Fibroblast of peridontal ligament (primary cell): ENCODE data around the gene CYP3A5.
"Not testable (repeated sequence)": the region's sequence is repeated elsewhere in the genome, so short reads cannot be mapped to it uniquely, and the experiment has no call there.

Source experiments
- DNase-seq: peaks from one replicate; pipeline ENCODE4 v3.0.0-alpha.2; 2010; ENCODE audit errors: extremely low read depth

The CYP3A5 gene

GRCh38 chr7:99685871-99686608 lies 6.2 kb upstream of the CYP3A5 start:
- DNase-seq: not testable (repeated sequence)

GRCh38 chr7:99685129-99685758 lies 5.4 kb upstream of the CYP3A5 start:
- no peak for DNase-seq

GRCh38 chr7:99679032-99679399 lies 780 bp downstream of the CYP3A5 start:
- DNase-seq: no peak

GRCh38 chr7:99677648-99678045 lies 2.1 kb downstream of the CYP3A5 start:
- DNase-seq: no peak

- DNase-seq: no peak
These were observed 2.7 kb downstream of the CYP3A5 start for GRCh38 chr7:99677013-99677647.

GRCh38 chr7:99674995-99675742 lies 4.6 kb downstream of the CYP3A5 start:
- no peak for DNase-seq

- no peak for DNase-seq
These were observed 7.2 kb downstream of the CYP3A5 start for GRCh38 chr7:99672573-99672972.

GRCh38 chr7:99669782-99670181 lies 10.0 kb downstream of the CYP3A5 start:
- DNase-seq: no peak

GRCh38 chr7:99668541-99668940 lies 11.3 kb downstream of the CYP3A5 start:
- DNase-seq: no peak

- DNase-seq: no peak
These were observed 12.6 kb downstream of the CYP3A5 start for GRCh38 chr7:99667179-99667578.

GRCh38 chr7:99666013-99666395 lies 13.8 kb downstream of the CYP3A5 start:
- no peak for DNase-seq

- DNase-seq: no peak
These were observed 14.3 kb downstream of the CYP3A5 start for GRCh38 chr7:99665312-99666012.

GRCh38 chr7:99657879-99658278 lies 21.9 kb downstream of the CYP3A5 start:
- not testable (repeated sequence) for DNase-seq

GRCh38 chr7:99654626-99655025 lies 25.2 kb downstream of the CYP3A5 start:
- not testable (repeated sequence) for DNase-seq

- DNase-seq: no peak
These were observed 26.0 kb downstream of the CYP3A5 start for GRCh38 chr7:99653754-99654153.

- not testable (repeated sequence) for DNase-seq
These were observed 26.5 kb downstream of the CYP3A5 start for GRCh38 chr7:99653269-99653668.

- no peak for DNase-seq
These were observed 27.1 kb downstream of the CYP3A5 start for GRCh38 chr7:99652671-99653070.

- no peak for DNase-seq
These were observed 28.5 kb downstream of the CYP3A5 start for GRCh38 chr7:99651290-99651689.

- no peak for DNase-seq
These were observed 31.0 kb downstream of the CYP3A5 start for GRCh38 chr7:99648843-99649242.

- no peak for DNase-seq
These were observed 34.2 kb downstream of the CYP3A5 start for GRCh38 chr7:99645590-99645989.

GRCh38 chr7:99644431-99644830 lies 35.4 kb downstream of the CYP3A5 start:
- DNase-seq: no peak

- DNase-seq: no peak
These were observed 36.3 kb downstream of the CYP3A5 start for GRCh38 chr7:99643464-99643863.
